HEK293 (cell line): Measurements from ENCODE around the gene ELAC2.

Experiments
- CTCF ChIP-seq: fragments of 450-650 bp; formaldehyde crosslinking; IDR thresholded peaks from 2 replicates; pipeline ENCODE4 v1.5.1; 2016; ENCODE audit warnings: missing biosample characterization, missing genetic modification characterization
- HOXC10 ChIP-seq: sonication (generic); formaldehyde crosslinking; IDR thresholded peaks from 2 replicates; pipeline ENCODE4 v1.8.1; 2023; ENCODE audit warnings: mild to moderate bottlenecking, missing genetic modification reagents
- MYNN ChIP-seq: fragments of 450-650 bp; formaldehyde crosslinking; IDR thresholded peaks from 2 replicates; pipeline ENCODE4 v1.5.1; 2016; ENCODE audit warnings: missing biosample characterization, missing genetic modification characterization, borderline replicate concordance
- ZNF184 ChIP-seq: fragments of 450-650 bp; IDR thresholded peaks from 2 replicates; pipeline ENCODE4 v1.5.1; 2018; ENCODE audit warnings: missing biosample characterization, mild to moderate bottlenecking, missing genetic modification characterization
- ZNF37A ChIP-seq: fragments of 450-650 bp; IDR thresholded peaks from 2 replicates; pipeline ENCODE4 v1.5.1; 2018; ENCODE audit warnings: missing biosample characterization, missing genetic modification characterization
- ZNF629 ChIP-seq: fragments of 450-650 bp; formaldehyde crosslinking; IDR thresholded peaks from 2 replicates; pipeline ENCODE4 v1.5.1; 2017; ENCODE audit warnings: missing biosample characterization, missing genetic modification characterization
- ZNF660 ChIP-seq: fragments of 450-650 bp; IDR thresholded peaks from 2 replicates; pipeline ENCODE4 v1.5.1; 2018; ENCODE audit warnings: missing biosample characterization, mild to moderate bottlenecking, missing genetic modification characterization

GRCh38 chr17:12982224-12982623, 35.6 kb downstream of the ELAC2 start:
- TF ChIP-seq MYNN (tag by site-specific recombination) (no peak), HOXC10 (CRISPR knock-in tag) (no peak), ZNF184 (tag by site-specific recombination) (no peak), CTCF (tag by site-specific recombination) (no peak), ZNF37A (no peak), ZNF660 (tag by site-specific recombination) (no peak), ZNF629 (tag by site-specific recombination) (0 out of 2 replicates have a peak, but pooled peaks have one; percentile 40)
